GM21381 (cell line): Measurements from ENCODE around the gene PKNOX2.

Experiments used
- ATAC-seq: cut with Tn5 transposase; IDR thresholded peaks from one replicate; pipeline ENCODE4 v1.9.1; 2021; ENCODE audit warnings: mild to moderate bottlenecking, moderate library complexity; ENCODE audit not compliant: unreplicated experiment

The PKNOX2 gene

GRCh38 chr11:125257751-125258150 is 93.2 kb downstream of the PKNOX2 start:
- ATAC-seq: no peak

GRCh38 chr11:125258291-125259032 is 93.9 kb downstream of the PKNOX2 start:
- ATAC-seq: no peak

GRCh38 chr11:125261588-125261987 is 97.0 kb downstream of the PKNOX2 start:
- no peak for ATAC-seq

DNA sequence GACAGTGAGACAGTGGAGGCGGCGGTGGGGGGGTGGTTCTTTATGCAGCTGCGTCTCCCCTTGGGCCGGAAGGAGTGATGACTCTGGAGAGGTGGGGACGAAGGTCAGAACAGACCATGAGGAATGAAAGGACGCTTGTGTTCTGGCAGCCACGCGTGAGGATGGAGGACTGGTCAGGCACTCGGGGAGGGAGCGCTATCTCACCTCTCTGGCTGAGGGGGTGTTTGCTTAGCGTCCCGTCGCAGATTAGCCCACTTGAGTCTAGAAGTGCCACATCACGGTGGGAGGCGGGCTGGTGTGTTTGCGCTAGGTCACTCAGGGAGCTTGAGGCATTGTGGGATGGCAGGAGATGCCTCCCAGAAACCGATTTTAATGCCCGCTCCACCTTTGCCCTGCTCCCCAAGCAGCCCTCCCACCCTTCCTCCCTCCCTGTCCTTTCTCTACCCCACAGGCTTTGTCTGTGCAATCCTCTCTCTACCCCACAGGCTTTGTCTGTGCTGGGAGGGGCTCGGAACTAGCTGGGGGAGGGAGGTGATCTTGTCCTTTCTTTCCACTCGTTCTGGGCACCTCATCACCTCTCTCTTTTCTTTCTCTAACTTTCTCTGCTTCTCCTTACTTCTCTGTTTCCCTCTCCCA is 97.8 kb downstream of the PKNOX2 start:
- ATAC-seq: no peak

DNA sequence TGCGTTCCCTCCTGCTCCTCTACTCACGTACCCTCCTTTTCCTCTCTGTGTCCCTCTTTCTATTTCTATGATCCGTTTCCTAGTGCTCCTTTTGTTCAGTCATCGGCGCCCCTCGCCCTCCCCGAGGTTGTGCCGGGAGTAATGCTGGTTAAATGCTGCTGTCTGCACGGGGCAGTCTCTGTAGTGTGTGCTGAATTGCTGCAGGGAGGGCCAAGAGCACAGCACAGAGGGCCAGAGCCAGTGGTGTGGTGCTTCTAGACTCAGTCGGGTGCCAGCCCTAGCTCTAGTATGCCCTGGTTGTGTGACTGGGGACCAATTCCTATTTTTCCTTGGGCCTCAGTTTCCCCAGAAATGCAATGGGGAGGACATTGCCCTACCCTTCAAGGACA is 98.3 kb downstream of the PKNOX2 start:
- no peak for ATAC-seq

DNA sequence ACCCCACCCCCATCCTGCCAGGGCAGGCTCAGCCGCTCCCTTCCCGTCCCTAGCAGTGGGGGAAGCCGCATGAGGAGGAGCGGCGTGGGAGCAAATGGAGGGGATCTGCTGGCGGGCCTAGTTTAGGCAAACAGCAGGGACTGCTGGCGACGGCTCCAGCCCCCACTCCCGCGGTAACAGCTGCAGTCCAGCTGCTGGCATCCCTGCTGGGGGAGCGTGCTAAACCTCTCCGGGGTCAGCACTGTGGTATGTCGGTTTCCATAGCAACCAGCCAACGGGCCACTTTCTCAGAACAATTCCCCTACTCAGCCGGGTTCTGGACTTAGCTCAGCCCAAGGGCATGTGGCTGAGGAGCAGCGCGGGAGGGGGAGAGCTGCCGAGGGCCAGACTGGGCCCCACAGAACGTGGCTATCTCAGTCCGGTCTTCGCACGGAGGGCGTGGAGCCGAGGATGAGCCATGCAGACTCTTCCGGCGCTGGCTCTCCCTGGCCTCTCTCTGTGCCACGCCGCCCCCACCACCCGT is 98.8 kb downstream of the PKNOX2 start:
- no peak for ATAC-seq

DNA sequence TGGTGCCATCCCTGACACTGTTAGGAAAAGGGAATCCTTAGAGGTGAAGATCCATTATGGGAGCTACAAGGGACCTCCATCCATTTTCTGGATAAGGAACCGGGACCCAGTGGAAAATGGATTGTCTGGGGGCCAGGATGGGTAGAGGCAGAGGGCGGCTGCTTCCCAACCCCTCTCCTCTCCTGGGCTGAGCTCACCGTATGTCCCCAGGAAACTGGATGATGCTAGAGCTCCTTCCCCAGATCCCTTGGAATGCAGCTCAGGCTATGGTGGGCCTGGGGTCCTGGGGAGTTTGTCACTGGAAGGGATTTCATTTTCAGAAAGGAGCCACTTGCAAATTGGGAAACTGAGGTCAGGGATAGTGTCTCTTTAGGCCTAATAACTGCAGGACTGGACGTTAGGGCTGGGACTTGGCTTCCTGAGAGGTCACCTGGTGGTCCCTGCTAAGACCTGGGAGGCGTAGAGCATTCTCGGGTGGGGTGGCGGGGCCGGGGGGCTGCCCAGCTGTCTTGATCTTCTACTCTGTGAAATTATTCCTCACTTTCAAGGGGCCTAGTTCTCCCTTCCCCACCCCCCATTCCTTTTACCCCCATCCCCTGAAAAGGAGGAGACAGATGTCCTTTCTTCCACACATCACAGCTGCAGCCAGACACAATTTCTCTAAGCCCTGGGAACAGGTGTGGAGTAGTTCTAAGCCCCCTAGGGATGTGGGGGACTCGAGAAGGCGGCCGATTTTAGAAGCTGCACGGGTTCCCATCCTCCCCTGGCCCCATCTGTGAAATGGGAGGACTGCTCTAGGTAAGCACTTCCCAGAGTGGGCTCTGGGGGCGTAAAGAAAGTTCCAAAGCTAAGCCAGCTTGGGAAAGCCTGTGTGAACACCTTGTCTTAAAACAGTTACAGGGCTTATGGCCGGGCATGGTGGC is 99.8 kb downstream of the PKNOX2 start:
- ATAC-seq: no peak

DNA sequence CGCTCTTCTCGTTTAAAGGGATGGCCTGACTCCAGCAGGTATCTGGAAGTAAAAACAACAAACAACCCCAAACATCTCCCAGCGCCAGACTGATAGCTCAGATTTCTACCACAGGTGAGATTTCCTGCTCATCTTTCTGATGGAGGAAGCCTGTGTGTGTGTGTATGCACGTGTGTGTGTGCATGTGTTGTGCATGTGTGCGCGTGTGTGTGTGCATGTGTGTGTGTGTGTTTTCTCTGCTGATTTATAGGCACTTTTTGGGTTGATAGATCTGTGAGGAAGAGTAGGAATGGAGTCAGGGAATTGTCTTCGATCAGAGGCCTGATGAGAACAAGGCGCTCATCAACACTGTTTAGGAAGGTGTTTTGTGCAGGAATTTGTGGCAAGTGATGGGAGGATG is 103.0 kb downstream of the PKNOX2 start:
- no peak for ATAC-seq

DNA sequence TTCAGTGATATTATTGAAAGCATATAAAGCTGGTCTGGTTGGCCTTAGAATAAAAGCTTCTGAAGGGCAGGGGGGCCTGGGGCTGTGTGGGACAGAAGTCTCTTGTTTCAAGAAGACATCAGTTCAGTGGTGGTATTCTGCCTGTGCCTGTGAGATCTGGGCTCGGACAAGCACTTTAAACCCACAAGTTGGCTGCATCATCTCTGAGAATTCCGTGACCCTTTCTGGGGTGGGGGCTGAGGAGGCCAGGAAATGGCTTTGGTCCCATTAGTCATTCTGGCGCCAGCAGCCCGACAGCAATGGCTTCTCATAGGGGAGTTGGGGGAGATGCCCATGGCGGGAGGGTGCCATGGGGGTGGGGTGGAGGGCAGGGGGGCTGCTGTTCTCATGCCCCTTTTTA is 104.1 kb downstream of the PKNOX2 start:
- no peak for ATAC-seq

GRCh38 chr11:125270106-125270505 is 105.6 kb downstream of the PKNOX2 start:
- ATAC-seq: no peak

- ATAC-seq: no peak
Measured at GRCh38 chr11:125270711-125271110, 106.2 kb downstream of the PKNOX2 start.

DNA sequence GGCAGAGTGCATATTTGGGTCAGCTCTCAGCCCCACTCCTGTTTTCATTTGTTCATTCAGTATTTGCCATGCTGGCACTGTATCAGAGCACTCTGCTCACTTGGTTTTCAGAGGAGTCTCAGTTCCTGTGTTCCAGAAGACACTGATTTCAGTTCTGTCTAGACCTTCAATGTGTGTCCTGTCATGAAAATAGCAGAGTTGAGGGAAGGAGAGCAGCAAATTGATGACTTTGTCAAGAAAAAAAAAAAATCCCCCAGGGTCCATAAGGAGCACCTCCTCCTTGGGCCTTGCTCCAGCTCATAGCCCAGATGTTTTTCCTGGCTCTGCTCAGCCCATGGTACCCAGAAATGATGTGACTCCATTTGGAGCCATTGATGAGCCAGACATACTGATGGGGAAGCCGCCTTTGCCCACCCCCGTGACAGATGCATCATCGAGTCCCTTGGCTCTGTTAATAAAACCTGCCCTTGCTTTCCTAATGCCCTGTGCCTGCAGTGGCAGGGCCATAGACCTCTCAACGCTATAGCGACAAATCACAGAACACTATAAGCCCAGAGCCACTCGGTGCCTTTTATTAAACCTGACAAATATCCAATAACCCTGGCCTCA is 107.0 kb downstream of the PKNOX2 start:
- no peak for ATAC-seq

GRCh38 chr11:125272092-125272491 is 107.5 kb downstream of the PKNOX2 start:
- no peak for ATAC-seq

- ATAC-seq: no peak
Measured at GRCh38 chr11:125272821-125273220, 108.3 kb downstream of the PKNOX2 start.

DNA sequence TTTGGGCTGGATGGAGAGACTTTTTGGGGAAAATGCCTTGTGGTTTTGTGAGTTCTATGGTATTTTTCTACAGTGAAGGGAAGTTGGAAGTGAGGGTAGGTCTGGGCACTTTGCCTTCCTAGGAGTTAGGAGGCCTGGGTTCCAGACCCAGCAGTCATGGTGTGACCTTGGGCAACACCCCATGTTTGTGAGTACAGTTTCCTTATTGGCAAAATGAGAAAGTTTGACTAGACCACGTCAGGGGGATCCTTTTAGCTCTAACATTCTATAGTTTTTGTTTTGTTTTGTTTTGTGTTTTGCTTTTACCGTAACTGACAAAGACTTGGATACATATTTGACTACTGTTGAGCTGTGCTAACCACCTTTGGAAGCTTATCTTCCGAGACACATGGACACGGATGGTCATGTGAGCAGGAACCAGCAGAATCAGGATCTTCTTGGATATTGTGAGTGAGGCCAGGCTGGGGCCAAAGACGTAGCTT is 109.0 kb downstream of the PKNOX2 start:
- no peak for ATAC-seq

- no peak for ATAC-seq
Measured at GRCh38 chr11:125274309-125274708, 109.8 kb downstream of the PKNOX2 start.

DNA sequence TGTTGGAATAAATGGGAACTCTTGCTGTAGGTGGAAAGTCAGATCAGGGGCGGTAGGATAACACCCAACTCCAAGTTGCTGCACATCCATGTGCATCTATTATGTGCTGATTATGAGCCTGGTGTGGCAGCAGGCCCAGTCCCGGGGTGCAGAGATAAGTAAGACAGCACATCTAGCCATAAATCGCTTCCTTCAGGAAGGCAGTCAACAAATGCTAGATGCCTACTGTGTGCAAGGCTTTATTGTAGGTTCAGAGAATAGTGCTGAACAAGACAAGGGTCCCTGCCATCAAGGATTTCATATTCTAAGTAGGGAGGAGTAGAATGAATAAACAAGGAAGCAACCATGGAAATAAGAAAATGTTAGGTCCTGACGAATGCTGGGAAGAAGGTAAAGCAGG is 110.2 kb downstream of the PKNOX2 start:
- ATAC-seq: no peak

DNA sequence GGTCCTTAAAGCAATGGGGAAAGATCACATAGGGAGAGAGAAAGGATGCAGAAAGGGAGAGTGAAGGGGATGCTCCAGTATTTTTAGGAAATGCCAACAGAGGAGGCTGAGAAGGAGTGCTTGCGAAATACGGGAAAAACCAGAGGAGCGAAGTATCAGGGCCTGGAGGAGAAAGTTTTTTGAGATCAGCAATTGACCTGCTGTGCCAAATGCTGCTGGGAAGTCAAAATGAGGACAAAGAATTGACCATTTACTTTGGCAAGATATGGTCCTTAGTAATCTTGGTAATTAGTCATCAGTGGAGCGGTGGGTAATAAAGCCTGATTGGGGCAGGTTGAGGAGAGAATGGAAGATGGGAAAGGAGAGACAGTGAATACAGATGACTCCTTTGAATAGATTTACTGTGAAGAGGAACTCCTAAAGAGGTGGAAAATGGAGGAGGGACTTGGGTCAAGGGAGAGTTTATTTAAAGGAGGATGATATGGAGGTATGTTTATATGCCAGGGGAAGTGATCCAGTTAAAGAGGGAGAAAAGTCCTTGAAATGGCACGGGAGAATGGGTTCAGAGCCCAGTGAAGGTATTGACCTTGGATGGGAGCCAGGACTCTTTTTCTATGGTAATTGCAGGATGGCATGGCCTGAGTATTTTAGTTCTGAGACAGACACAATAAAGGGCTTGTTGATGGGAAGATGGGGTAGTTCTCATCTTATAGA is 111.5 kb downstream of the PKNOX2 start:
- ATAC-seq: no peak

DNA sequence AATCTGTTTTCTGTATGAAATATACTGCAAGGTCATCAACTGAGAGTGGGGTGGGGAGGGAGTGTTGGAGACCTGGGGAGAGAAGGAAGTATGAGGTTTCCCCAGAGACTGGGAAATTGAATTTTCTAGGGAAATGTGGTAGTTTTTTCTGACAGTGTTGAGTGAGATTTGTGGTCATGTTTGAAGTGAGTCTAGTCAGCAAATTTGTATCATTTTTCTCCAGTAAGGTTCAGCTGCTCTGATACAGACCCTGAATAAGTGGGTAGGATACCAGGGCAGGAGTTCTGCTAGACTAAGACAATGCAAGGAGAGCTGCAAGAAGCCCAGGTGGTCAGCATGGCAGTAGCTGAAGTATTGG is 112.0 kb downstream of the PKNOX2 start:
- no peak for ATAC-seq

DNA sequence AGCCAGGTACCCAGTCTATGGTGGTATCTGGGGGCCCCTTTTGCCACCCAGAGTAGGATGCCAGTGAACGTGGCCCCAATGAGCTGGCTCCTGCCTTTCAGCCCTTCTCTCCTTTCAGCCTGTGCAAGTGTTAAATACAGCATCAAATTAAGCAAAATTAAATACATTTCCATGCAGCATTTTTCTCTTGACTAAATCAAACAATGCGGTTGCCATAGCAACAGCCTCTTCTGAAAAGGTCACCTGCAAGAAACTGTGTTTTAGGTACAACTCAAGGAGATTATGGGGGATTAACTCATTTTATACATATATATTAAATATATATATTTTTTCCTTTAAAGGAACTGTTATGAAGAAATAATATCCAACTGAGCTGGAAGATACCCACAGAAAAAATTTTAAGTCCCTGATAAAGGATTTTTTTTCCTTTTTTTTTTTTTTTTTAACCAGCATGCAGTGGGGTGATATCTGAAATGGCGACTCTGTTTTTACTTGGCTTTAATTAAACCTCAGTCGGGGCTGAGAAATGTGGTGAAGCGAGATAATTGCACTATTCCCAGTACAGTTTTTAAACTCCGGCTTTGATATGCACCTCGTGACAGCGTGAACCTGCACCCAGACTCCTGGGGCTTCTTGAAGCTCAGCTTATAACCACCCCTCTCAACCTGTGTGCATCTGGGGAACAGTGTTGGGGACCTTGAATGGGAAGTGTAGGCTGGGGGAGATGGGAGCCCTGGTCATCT is 115.3 kb downstream of the PKNOX2 start:
- no peak for ATAC-seq
